BJ (cell line): Measurements from ENCODE around the gene IPO13. TPM values are rescaled to one million over a fixed set of nuclear protein-coding genes. Genes with fewer than 3 reads are reported as not detected.

Experiments
- CTCF ChIA-PET: fragments of 350-600 bp; formaldehyde crosslinking; extraction: SDS; loops from one replicate; lab custom pipeline; 2021; ENCODE audit warnings: antibody characterized with exemption, inconsistent platforms; lab: Yijun Ruan, JAX
- POLR2A ChIA-PET: fragments of 300-600 bp; sonication (Branson Sonifier 250); formaldehyde crosslinking; extraction: SDS; loops from one replicate; lab custom pipeline; 2021; ENCODE audit warnings: antibody characterized with exemption; lab: Charles Lee
- DNase-seq: peaks from one replicate; pipeline ENCODE4 v3.0.0-alpha.2; 2011; ENCODE audit warnings: low read depth
- H3K27me3 ChIP-seq: 2 replicates; pipeline ENCODE4 v1.6.0; 2011; ENCODE audit warnings: low read length; ENCODE audit not compliant: control insufficient read depth, insufficient read depth
- H3K36me3 ChIP-seq: 2 replicates; pipeline ENCODE4 v1.5.1; 2011; ENCODE audit warnings: low read length; ENCODE audit not compliant: control insufficient read depth, insufficient read depth
- H3K4me3 ChIP-seq: 2 replicates; pipeline ENCODE4 v1.5.1; 2011; ENCODE audit warnings: low read depth, mild to moderate bottlenecking, control low read depth, low read length
- polyA plus RNA-seq: library from polyadenylated mRNA; depleted of rRNA; stranded (reverse); fragments of >200 nt; gene quantifications from 2 replicates; pipeline ENCODE4 v1.2.3, GENCODE V29; 2011
- TF ChIP-seq, protein P1 (sequence below): IDR thresholded peaks from 2 replicates; pipeline ENCODE4 v1.5.1; 2011; ENCODE audit warnings: low read depth, mild to moderate bottlenecking, control low read depth, inconsistent platforms, low read length, moderate library complexity; ENCODE audit not compliant: insufficient read depth

The IPO13 gene
- polyA plus RNA-seq, 1 experiment, result 24.8 TPM

DNA sequence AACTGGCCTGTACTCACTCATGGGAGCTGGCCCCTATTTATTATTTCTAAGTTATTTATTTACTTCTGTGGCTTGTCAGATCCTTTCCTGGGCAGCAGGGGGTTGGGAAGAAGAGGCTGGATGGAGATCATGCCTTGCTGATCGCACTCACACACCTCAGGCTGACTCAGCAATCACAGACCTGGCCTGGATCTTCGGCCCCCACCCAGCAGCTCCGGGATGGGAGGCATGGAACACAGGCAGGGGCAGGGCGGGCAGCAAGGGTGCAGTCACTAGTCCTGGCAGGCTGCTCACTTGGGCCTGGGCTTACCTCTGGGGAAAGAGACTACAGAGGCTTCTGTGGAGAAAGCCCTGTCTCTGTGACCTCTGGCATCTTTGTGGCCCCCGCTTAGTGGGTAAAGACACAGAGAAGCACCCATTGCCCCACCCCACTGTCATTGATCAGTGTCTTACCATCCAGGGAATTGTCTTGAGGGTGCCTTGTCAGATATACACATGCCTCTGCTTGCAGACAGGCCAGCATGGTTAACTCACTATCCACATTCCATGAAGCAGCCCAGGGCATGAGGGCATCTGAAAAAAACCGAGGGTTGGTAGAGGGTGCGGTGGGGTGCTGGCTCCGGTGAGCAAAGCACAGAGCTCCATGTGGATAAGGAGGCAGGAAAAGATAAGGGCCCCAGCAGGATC, 9.4 kb upstream of the IPO13 start:
- TF ChIP-seq, protein P1, sequence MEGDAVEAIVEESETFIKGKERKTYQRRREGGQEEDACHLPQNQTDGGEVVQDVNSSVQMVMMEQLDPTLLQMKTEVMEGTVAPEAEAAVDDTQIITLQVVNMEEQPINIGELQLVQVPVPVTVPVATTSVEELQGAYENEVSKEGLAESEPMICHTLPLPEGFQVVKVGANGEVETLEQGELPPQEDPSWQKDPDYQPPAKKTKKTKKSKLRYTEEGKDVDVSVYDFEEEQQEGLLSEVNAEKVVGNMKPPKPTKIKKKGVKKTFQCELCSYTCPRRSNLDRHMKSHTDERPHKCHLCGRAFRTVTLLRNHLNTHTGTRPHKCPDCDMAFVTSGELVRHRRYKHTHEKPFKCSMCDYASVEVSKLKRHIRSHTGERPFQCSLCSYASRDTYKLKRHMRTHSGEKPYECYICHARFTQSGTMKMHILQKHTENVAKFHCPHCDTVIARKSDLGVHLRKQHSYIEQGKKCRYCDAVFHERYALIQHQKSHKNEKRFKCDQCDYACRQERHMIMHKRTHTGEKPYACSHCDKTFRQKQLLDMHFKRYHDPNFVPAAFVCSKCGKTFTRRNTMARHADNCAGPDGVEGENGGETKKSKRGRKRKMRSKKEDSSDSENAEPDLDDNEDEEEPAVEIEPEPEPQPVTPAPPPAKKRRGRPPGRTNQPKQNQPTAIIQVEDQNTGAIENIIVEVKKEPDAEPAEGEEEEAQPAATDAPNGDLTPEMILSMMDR, result no peak
- ChIA-PET POLR2A (no interaction called here), CTCF (interaction anchor here (1.0 to 8.7 kb wide), 4 partner anchors 9 to 171 kb away, joined by 3 to 365 read pairs (median 28); partner anchors contain the start of gene IPO13)
- no peak for DNase-seq
- no peaks in the 10 kb centered on the region for H3K27me3 ChIP-seq
- no peak overlapping the region for H3K4me3 ChIP-seq
- H3K36me3 ChIP-seq, result no peaks in the 10 kb centered on the region

DNA sequence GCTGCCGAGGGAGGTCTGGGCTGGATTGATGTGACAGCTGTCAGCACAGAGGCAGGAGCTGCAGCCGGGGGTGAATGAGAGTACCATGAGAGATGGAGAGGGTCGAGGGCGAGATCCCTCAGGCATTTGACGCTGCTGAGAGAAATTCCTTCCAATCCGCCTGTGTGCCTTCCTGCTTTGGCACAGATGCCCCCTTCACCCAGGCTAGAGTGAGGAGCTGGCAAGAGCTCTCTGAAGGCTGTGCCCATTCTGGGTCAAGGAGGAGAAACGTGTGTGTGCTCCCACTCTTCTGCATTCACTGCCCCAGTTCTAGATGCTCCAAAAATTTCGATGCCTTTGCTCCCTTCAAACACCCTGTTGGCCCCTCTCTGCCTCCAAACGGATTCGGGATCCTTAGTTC, 8.4 kb upstream of the IPO13 start:
- CTCF ChIA-PET, result interaction anchor here (8.7 kb wide), 1 partner anchor 172 kb away, joined by 365 read pairs; no protein-coding TSS in a partner anchor
- Histone ChIP-seq H3K27me3 (no peaks in the 10 kb centered on the region), H3K4me3 (no peak overlapping the region), H3K36me3 (no peaks in the 10 kb centered on the region)
- no peak for DNase-seq
- TF ChIP-seq, protein P1, result no peak
- POLR2A ChIA-PET, result no interaction called here

DNA sequence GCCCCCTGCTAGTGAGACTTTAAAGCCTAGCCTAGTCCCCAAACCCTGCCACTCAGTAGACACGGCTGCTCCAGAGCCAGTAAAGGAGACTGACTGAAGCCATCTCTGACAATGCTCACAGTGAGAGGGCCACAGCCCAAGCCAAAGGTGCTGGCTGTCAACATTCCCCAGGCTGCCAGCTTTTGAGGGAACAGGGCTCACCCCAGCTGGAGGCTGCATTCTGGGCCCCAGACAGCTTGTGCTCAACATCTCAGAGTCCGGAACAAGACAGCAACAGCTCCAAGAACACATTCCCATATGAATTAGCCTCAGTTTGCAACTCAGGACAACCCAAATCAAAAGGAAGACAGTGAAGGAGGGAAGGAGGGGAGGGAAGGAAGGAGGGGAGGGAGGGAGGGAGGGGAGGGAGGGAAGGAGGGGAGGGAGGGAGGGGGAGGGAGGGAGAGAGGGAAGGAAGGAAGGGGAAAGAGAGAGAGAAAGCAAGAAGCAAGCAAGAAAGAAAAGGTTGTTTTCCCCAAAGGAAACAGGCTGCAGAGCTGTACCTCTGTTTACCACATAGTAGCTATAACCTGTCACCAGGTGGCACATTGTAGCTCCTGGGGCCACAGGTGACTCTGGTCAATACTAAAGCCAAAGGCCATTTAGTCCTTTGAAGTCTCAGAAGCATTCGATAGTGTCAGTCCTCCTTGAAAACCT, 7.7 kb upstream of the IPO13 start:
- ChIA-PET CTCF (interaction anchor here (0.6 to 8.7 kb wide), 5 partner anchors 27 to 172 kb away, joined by 3 to 365 read pairs (median 4); partner anchors contain the start of gene DPH2), POLR2A (no interaction called here)
- Histone ChIP-seq H3K36me3 (no peaks in the 10 kb centered on the region), H3K27me3 (no peaks in the 10 kb centered on the region), H3K4me3 (no peak overlapping the region)
- DNase-seq, result no peak
- TF ChIP-seq, protein P1, result no peak

DNA sequence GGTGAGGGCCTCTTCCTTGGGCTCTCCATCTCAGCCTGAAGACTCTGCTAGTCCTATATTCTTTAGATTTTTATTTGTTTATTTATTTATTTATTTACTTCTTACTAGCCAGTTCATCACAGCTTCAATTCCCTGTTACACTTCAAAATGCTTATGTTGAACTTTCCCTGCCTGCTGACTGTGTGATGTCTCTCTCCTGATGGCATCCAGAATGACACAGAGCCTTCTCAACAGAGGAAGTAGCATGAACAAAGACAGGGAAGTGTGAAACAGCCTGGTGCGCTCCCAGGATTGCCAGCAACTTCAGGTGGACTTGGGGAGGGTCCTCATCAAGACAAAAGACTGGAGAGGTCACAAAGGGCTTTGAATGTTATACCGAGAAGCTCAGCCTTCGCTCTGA, 4.3 kb upstream of the IPO13 start:
- ChIA-PET CTCF (interaction anchor here (1.7 to 5.8 kb wide), 2 partner anchors 8 to 178 kb away, joined by 22 to 42 read pairs; partner anchors contain the start of gene ARTN), POLR2A (no interaction called here)
- DNase-seq, result no peak
- TF ChIP-seq, protein P1, result no peak
- Histone ChIP-seq H3K27me3 (no peaks in the 10 kb centered on the region), H3K36me3 (no peaks in the 10 kb centered on the region), H3K4me3 (no peak overlapping the region)

DNA sequence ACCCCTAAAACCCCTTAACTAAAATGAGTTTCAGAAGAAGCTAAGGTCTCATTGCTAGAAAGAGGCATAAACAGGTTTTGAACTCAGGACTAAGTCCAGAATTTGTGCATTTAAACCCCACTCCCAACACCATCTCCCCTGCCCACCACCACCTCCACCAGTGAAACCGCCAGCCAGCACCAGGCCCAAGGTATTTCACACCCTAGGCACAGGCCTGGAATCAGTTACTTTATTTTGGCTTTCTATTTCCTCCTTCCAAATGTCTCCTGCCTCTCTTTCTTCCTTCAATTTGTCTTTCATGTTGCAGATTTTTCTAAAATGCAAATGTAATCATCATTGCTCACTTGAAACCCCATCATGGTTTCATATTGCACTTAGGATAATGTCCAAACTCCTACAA, 1.9 kb upstream of the IPO13 start:
- CTCF ChIA-PET, result interaction anchor here (3.9 to 5.8 kb wide), 2 partner anchors 9 to 180 kb away, joined by 42 to 54 read pairs; partner anchors contain the start of gene ARTN

More for the DNA sequence above, 1.9 kb upstream of the IPO13 start:
- TF ChIP-seq, protein P1, result no peak
- Histone ChIP-seq H3K4me3 (no peak overlapping the region), H3K36me3 (peaks cover 2% of the 10 kb centered on the region), H3K27me3 (no peaks in the 10 kb centered on the region)
- POLR2A ChIA-PET, result no interaction called here
- no peak for DNase-seq
